Measurements from ENCODE around the gene GRM7.

DNA sequence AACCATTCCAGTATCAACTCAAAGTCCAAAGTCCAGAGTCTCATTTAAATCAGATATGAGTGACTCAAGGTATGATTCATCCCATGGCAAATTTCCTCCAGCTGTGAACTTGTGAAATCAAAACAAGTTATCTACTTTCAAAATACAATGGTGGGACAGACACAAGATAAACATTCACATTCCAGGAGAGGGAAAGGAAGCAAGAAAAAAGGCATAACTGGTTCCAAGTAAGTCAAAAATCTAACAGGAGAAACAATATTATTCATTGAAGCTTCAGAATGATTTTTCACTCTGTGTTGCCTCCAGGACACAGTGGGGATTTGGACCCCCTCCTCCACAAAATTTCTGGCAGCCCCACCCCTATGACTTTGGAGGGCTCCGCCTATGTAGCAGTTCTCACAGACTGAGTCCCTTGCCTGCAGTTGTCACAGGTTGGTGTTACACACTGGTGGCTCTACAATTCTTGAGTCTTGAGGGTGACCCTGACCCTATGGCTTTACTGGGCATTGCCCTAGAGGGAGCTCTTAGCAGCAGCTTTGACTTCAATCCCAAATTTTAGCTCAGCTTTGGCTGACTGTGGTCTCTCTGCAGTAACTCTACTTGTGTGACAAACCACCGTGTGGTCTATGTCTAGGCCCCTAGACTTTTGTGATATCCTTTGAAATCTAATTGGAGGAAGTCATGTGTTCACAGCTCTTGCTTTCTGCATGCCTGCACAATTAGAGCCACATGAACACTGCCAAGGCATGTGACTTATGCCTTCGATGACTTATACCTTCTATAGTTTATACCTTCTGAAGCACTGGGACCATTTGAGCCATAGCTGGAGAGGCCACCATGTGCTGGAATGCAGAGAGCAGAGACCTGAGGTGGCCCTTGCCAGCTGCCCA lies 644.2 kb downstream of the GRM7 start:
- TF ChIP-seq, protein P1, sequence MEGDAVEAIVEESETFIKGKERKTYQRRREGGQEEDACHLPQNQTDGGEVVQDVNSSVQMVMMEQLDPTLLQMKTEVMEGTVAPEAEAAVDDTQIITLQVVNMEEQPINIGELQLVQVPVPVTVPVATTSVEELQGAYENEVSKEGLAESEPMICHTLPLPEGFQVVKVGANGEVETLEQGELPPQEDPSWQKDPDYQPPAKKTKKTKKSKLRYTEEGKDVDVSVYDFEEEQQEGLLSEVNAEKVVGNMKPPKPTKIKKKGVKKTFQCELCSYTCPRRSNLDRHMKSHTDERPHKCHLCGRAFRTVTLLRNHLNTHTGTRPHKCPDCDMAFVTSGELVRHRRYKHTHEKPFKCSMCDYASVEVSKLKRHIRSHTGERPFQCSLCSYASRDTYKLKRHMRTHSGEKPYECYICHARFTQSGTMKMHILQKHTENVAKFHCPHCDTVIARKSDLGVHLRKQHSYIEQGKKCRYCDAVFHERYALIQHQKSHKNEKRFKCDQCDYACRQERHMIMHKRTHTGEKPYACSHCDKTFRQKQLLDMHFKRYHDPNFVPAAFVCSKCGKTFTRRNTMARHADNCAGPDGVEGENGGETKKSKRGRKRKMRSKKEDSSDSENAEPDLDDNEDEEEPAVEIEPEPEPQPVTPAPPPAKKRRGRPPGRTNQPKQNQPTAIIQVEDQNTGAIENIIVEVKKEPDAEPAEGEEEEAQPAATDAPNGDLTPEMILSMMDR (IDR thresholded peaks at IDR 0.05): no peak
- TF ChIP-seq POLR2A (IDR thresholded peaks at IDR 0.05) (no peak), POLR2AphosphoS5 (IDR thresholded peaks at IDR 0.05) (no peak)
